ENCODE data around the gene DCHS2. TPM values are rescaled to one million over a fixed set of nuclear protein-coding genes. Genes with fewer than 3 reads are reported as not detected.

The DCHS2 gene
- total and polyA plus RNA-seq, 2 of the 8 experiments (the other 6 are each of a cell fraction or from before 2014, with no cell fraction given) = 0.54 to 2.6 TPM

- TF ChIP-seq ATF2 (IDR thresholded peaks at IDR 0.05; ENCODE audit: low read length) = no peak
- TF ChIP-seq TCF12 (IDR thresholded peaks at IDR 0.05; ENCODE audit: low read depth, low read length) = no peak
- no peak for TF ChIP-seq POLR2A (IDR thresholded peaks at IDR 0.05; ENCODE audit: control extremely low read depth in 1 of 2, low read depth in 2 of 2, low read length in 2 of 2)
- TF ChIP-seq SUZ12 (IDR thresholded peaks at IDR 0.05; ENCODE audit: low read length) = no peak; the same call in 1 of the 2 replicates
- TF ChIP-seq KDM1A (IDR thresholded peaks at IDR 0.05; ENCODE audit: borderline replicate concordance, low read length) = no peak
- no peak for TF ChIP-seq SP4 (IDR thresholded peaks at IDR 0.05; ENCODE audit: low read length)
- no peak for TF ChIP-seq JUND (IDR thresholded peaks at IDR 0.05; ENCODE audit: low read length)
- no peak for TF ChIP-seq SIRT6 (IDR thresholded peaks at IDR 0.05; ENCODE audit: low read length)
- no peak for TF ChIP-seq BRCA1 (IDR thresholded peaks at IDR 0.05; ENCODE audit: low read depth, low read length)
- TF ChIP-seq BCL11A (IDR thresholded peaks at IDR 0.05; ENCODE audit: low read depth in 2 of 2, low read length in 2 of 2) = no peak
- no peak for TF ChIP-seq CHD1 (IDR thresholded peaks at IDR 0.05; ENCODE audit: low read depth, low read length)
- no peak for TF ChIP-seq MAFK (IDR thresholded peaks at IDR 0.05; ENCODE audit: low read depth, low read length)
- TF ChIP-seq BACH1 (IDR thresholded peaks at IDR 0.05; ENCODE audit: low read length) = no peak
Measured at GRCh38 chr4:154491341-154492271, at the start of gene DCHS2 (continued).

All from H1 (cell line).